SK-N-SH (cell line): ENCODE data around the gene TULP1. TPM values are rescaled to one million over a fixed set of nuclear protein-coding genes. Genes with fewer than 3 reads are reported as not detected.

ENCODE experiments used
- CTCF ChIA-PET: fragments of 300-600, 350-600 bp; formaldehyde crosslinking; extraction: SDS; loops from one replicate; lab custom pipeline; 2021; lab: Yijun Ruan, JAX
- POLR2A ChIA-PET: fragments of 350-600 bp; sonication (Branson Sonifier 250); formaldehyde crosslinking; extraction: SDS; loops from one replicate; lab custom pipeline; 2020; ENCODE audit warnings: antibody characterized with exemption, inconsistent platforms; lab: Yijun Ruan, JAX
- DNase-seq: peaks from one replicate; pipeline ENCODE4 v3.0.0; 2012
- H2AFZ ChIP-seq: fragments of 200-600 bp; sonication (generic); 2 replicates; pipeline ENCODE4 v1.8.1; 2016; ENCODE audit warnings: antibody characterized with exemption, mild to moderate bottlenecking, low read depth
- H3F3A ChIP-seq: fragments of 200-600 bp; sonication (generic); replicated peaks from 2 replicates; pipeline ENCODE3; 2016; ENCODE audit warnings: antibody characterized with exemption, mild to moderate bottlenecking; ENCODE audit not compliant: insufficient read depth
- H3K27ac ChIP-seq, 2 experiments: fragments of 200-500 bp in 1 of 2; fragments of 200-600 bp in 1 of 2; sonication (Bioruptor generic) in 1 of 2; sonication (generic), shearing (Covaris generic) in 1 of 2; 2 replicates each; pipeline versions ENCODE4 v1.5.1 to v1.6.1; 2014 to 2016; ENCODE audit warnings: low read depth in 2 of 2, inconsistent platforms in 1 of 2, low read length in 1 of 2, mild to moderate bottlenecking in 1 of 2, mixed read lengths in 1 of 2
- H3K27me3 ChIP-seq: fragments of 200-600 bp; sonication (generic), shearing (Covaris generic); 2 replicates; pipeline ENCODE4 v1.6.1; 2016; ENCODE audit warnings: mixed run types; ENCODE audit not compliant: insufficient read depth
- H3K36me3 ChIP-seq, 2 experiments: fragments of 200-500 bp in 1 of 2; fragments of 200-600 bp in 1 of 2; sonication (Bioruptor generic) in 1 of 2; sonication (generic) in 1 of 2; replicated peaks in 1 of 2; 2 replicates each; pipeline versions ENCODE3 to v1.5.1; 2014 to 2016; ENCODE audit warnings: low read length in 1 of 2, mild to moderate bottlenecking in 1 of 2; ENCODE audit not compliant: insufficient read depth in 2 of 2, control insufficient read depth in 1 of 2
- H3K4me1 ChIP-seq, 2 experiments: fragments of 200-500 bp in 1 of 2; fragments of 200-600 bp in 1 of 2; sonication (Bioruptor generic) in 1 of 2; sonication (generic), shearing (Covaris generic) in 1 of 2; 2 replicates each; pipeline versions ENCODE4 v1.5.1 to v1.6.1; 2014 to 2016; ENCODE audit warnings: low read depth in 1 of 2, low read length in 1 of 2, mixed run types in 1 of 2; ENCODE audit not compliant: insufficient read depth in 2 of 2, control insufficient read depth in 1 of 2
- H3K4me2 ChIP-seq: fragments of 200-600 bp; sonication (generic), shearing (Covaris generic); 2 replicates; pipeline ENCODE4 v1.6.1; 2017; ENCODE audit warnings: mixed run types
- H3K4me3 ChIP-seq, 2 experiments: fragments of 200-500 bp in 1 of 2; fragments of 200-600 bp in 1 of 2; sonication (Bioruptor generic) in 1 of 2; sonication (generic), shearing (Covaris generic) in 1 of 2; 2 replicates each; pipeline versions ENCODE4 v1.5.1 to v1.8.1; 2014 to 2016; ENCODE audit warnings: low read depth in 2 of 2, inconsistent platforms in 1 of 2, low read length in 1 of 2, mild to moderate bottlenecking in 1 of 2, mixed read lengths in 1 of 2, moderate library complexity in 1 of 2
- H3K79me2 ChIP-seq: fragments of 200-600 bp; sonication (generic); 2 replicates; pipeline ENCODE4 v1.8.1; 2017; ENCODE audit warnings: mild to moderate bottlenecking; ENCODE audit not compliant: insufficient read depth
- H3K9ac ChIP-seq: fragments of 200-600 bp; sonication (generic); 2 replicates; pipeline ENCODE4 v1.6.1; 2017; ENCODE audit warnings: mixed run types
- H3K9me2 ChIP-seq: fragments of 200-600 bp; sonication (generic); 2 replicates; pipeline ENCODE4 v1.6.1; 2017; ENCODE audit warnings: mixed run types
- H3K9me3 ChIP-seq: fragments of 200-600 bp; sonication (generic); 2 replicates; pipeline ENCODE4 v1.6.1; 2017; ENCODE audit warnings: mixed run types, mild to moderate bottlenecking, moderate library complexity
- H4K20me1 ChIP-seq: fragments of 200-600 bp; sonication (generic); 2 replicates; pipeline ENCODE4 v1.6.1; 2017; ENCODE audit warnings: mild to moderate bottlenecking, mixed run types; ENCODE audit not compliant: insufficient read depth
- CHD2 ChIP-seq: fragments of 150-350 bp; IDR thresholded peaks from 2 replicates; pipeline ENCODE4 v1.6.1; 2018; ENCODE audit warnings: low read length; ENCODE audit not compliant: partially characterized antibody
- ELF1 ChIP-seq: IDR thresholded peaks from 2 replicates; pipeline ENCODE4 v1.4.0; 2012
- GABPA ChIP-seq: IDR thresholded peaks from 2 replicates; pipeline ENCODE4 v1.4.0; 2012; ENCODE audit warnings: low read depth, mild to moderate bottlenecking
- GATA2 ChIP-seq: sonication (generic); formaldehyde crosslinking; IDR thresholded peaks from 2 replicates; pipeline ENCODE4 v1.5.0; 2020; ENCODE audit warnings: mild to moderate bottlenecking, missing genetic modification reagents
- JUND ChIP-seq: IDR thresholded peaks from 2 replicates; pipeline ENCODE4 v1.4.0; 2012
- MAX ChIP-seq: IDR thresholded peaks from 2 replicates; pipeline ENCODE4 v1.4.0; 2012; ENCODE audit warnings: low read depth
- MXI1 ChIP-seq: IDR thresholded peaks from 2 replicates; pipeline ENCODE4 v1.6.1; 2012; ENCODE audit warnings: mild to moderate bottlenecking, low read depth, low read length, improper control_type of control experiment
- NRF1 ChIP-seq: IDR thresholded peaks from 2 replicates; pipeline ENCODE4 v1.6.1; 2012; ENCODE audit warnings: low read depth, mild to moderate bottlenecking, low read length
- PBX3 ChIP-seq: IDR thresholded peaks from 2 replicates; pipeline ENCODE4; 2012
- POLR2AphosphoS5 ChIP-seq: IDR thresholded peaks from 2 replicates; pipeline ENCODE4 v1.6.1; 2012; ENCODE audit warnings: low read depth, low read length
- RAD21 ChIP-seq: IDR thresholded peaks from 2 replicates; pipeline ENCODE4 v1.6.1; 2012; ENCODE audit warnings: mild to moderate bottlenecking, low read length
- RCOR1 ChIP-seq: fragments of 150-350 bp; IDR thresholded peaks from 2 replicates; pipeline ENCODE4 v1.6.1; 2017; ENCODE audit warnings: antibody characterized with exemption, low read length
- REST ChIP-seq: IDR thresholded peaks from 2 replicates; pipeline ENCODE4 v1.6.1; 2012; ENCODE audit warnings: mild to moderate bottlenecking, low read depth, low read length, moderate library complexity
- SIN3A ChIP-seq: IDR thresholded peaks from 2 replicates; pipeline ENCODE4 v1.6.1; 2012; ENCODE audit warnings: low read depth, mild to moderate bottlenecking, low read length, moderate library complexity, borderline replicate concordance
- TCF12 ChIP-seq: IDR thresholded peaks from 2 replicates; pipeline ENCODE4 v1.4.0; 2012
- TEAD4 ChIP-seq: IDR thresholded peaks from 2 replicates; pipeline ENCODE4 v1.4.0; 2012; ENCODE audit warnings: mild to moderate bottlenecking, borderline replicate concordance; ENCODE audit not compliant: insufficient read depth
- USF1 ChIP-seq: IDR thresholded peaks from 2 replicates; pipeline ENCODE4 v1.4.0; 2012; ENCODE audit warnings: low read depth, borderline replicate concordance
- WGBS: methylation state at CpG from one replicate; pipeline ENCODE4 v1.1.6; 2017; ENCODE audit warnings: low lambda C conversion rate; 5-methylcytosine and 5-hydroxymethylcytosine counted together
- polyA plus RNA-seq, 3 experiments: library from polyadenylated mRNA; depleted of rRNA; stranded (reverse); fragments of >200 nt; gene quantifications; 2 replicates each; pipeline ENCODE4 v1.2.3, GENCODE V29; 2012

Gene TULP1
- polyA plus RNA-seq, 1 of the 3 experiments (the other 2 are of a cell fraction) = not detected

- H3K9ac ChIP-seq = no peak overlapping the region
- H3F3A ChIP-seq = no peaks in the 10 kb centered on the region
- WGBS = 94% methylated on average over 5 of the region's 14 CpGs
- peak overlapping the region in 1 of 2 experiments; percentile 82; a peak in 1 of 4 replicates for H3K27ac ChIP-seq
- POLR2A ChIA-PET = interaction anchor here (1.3 kb wide), 2 partner anchors 30 to 155 kb away, joined by 5 to 6 read pairs; partner anchors contain the start of gene RPL10A
- no peak overlapping the region for H3K4me2 ChIP-seq
- peak overlapping the region in 1 of 2 experiments; percentile 66; a peak in 1 of 4 replicates for H3K4me3 ChIP-seq
- DNase-seq = no peak
- H4K20me1 ChIP-seq = peaks cover 6% of the 10 kb centered on the region; the same call in 1 of the 2 replicates
- H3K9me2 ChIP-seq = no peaks in the 10 kb centered on the region
- no peak for TF ChIP-seq RAD21
- TF ChIP-seq, all 33 proteins: peak for 0
- Histone ChIP-seq H3K79me2 (peaks cover 15% of the 10 kb centered on the region; the same call in 1 of the 2 replicates), H3K9me3 (no peaks in the 10 kb centered on the region), H3K4me1 (peaks cover 4 to 39% of the 10 kb centered on the region in 2 experiments; a peak in 1 of 4 replicates), H3K27me3 (no peaks in the 10 kb centered on the region), H3K36me3 (no peaks in the 10 kb centered on the region), H2AFZ (no peak overlapping the region)
- CTCF ChIA-PET = interaction anchor here (0.7 to 2.2 kb wide), 6 partner anchors 25 to 239 kb away, joined by 3 to 13 read pairs (median 4); partner anchors contain the start of genes PPARD and RPL10A
These were observed 14.2 kb downstream of the TULP1 start for GRCh38 chr6:35498422-35499067.

GRCh38 chr6:35497571-35498421, 14.9 kb downstream of the TULP1 start:
- peak; percentile 92 for DNase-seq
- no peaks in the 10 kb centered on the region for H3K9me3 ChIP-seq
- peak overlapping the region; percentile 77 for H3K9ac ChIP-seq
- H3K27ac ChIP-seq = peak overlapping the region; percentile 33 to 82; a peak in 2 of 4 replicates
- H3K4me2 ChIP-seq = peak overlapping the region; percentile 97
- peaks cover 4 to 42% of the 10 kb centered on the region in 2 experiments; a peak in 1 of 4 replicates for H3K4me1 ChIP-seq
- no peaks in the 10 kb centered on the region for H3K9me2 ChIP-seq
- no peaks in the 10 kb centered on the region for H3F3A ChIP-seq
- H3K79me2 ChIP-seq = peaks cover 18% of the 10 kb centered on the region; the same call in 1 of the 2 replicates
- WGBS = 14% methylated on average over 53 of the region's 77 CpGs
- ChIA-PET POLR2A (interaction anchor here (0.9 to 1.5 kb wide), 5 partner anchors 9 to 154 kb away, joined by 3 to 6 read pairs (median 3); partner anchors contain the start of gene RPL10A), CTCF (interaction anchor here (0.7 to 2.3 kb wide), 9 partner anchors 25 to 240 kb away, joined by 3 to 13 read pairs (median 4); partner anchors contain the start of genes PPARD and RPL10A)
- no peaks in the 10 kb centered on the region for H3K36me3 ChIP-seq
- H3K27me3 ChIP-seq = no peaks in the 10 kb centered on the region
- H4K20me1 ChIP-seq = peaks cover 11% of the 10 kb centered on the region; the same call in 1 of the 2 replicates
- peak overlapping the region; percentile 66 to 79 for H3K4me3 ChIP-seq
- H2AFZ ChIP-seq = peak overlapping the region; percentile 94
- TF ChIP-seq NRF1 (no peak), REST (no peak), CHD2 (peak; percentile 14), MAX (peak; percentile 89), USF1 (no peak), POLR2AphosphoS5 (no peak), TCF12 (peak; percentile 46; the same call in 1 of the 2 replicates), ELF1 (no peak), JUND (no peak), GATA2 (CRISPR knock-in tag) (no peak), SIN3A (no peak), PBX3 (no peak), MXI1 (no peak), TEAD4 (no peak), GABPA (no peak), RCOR1 (peak; percentile 32; the same call in 1 of the 2 replicates)
